ENCODE measurements around the gene CTPS1.

The CTPS1 gene

DNA sequence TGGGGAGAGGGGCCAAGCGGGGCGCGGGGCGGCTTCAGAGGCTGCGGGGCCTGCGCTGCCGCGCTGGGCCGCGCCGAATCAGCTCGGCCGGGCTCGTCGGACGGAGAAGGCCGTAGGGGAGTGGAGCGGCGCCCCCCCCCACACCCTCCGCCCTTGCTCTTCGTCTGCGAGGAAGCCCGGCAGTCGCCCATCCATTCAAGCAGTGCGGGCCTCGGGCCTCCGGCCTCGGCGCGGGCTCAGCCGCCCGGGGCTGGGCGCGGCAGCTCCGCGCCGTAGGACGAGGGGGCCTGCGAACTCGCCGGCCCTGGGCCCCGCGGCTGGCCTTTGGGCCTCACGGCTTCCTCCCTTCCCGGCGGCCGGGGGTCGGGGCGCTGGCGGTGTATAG is 564 bp downstream of the CTPS1 start:
- peak overlapping the region; percentile 96 for H3K18ac ChIP-seq (ENCODE audit: low read length)
- no peak overlapping the region for H4K8ac ChIP-seq (ENCODE audit: low read depth, low read length)
- peak overlapping the region; percentile 98 for H3K4me2 ChIP-seq (ENCODE audit: low read length)
- H3K36me3 ChIP-seq (ENCODE audit: control insufficient read depth, insufficient read depth, low read length), result peaks cover under 1% of the 10 kb centered on the region
- H2BK5ac ChIP-seq (ENCODE audit: low read length), result no peak overlapping the region
- no CpG with 5 or more reads among the region's 50 CpGs for WGBS (ENCODE audit: extremely low coverage, insufficient coverage, low lambda C conversion rate)
- peak overlapping the region; percentile 90 for H3K4ac ChIP-seq (ENCODE audit: low read depth, low read length)
- no peak for DNase-seq
- peak overlapping the region; percentile 76 for H3K4me3 ChIP-seq (ENCODE audit: low read length)
- peaks cover 40% of the 10 kb centered on the region for H3K79me2 ChIP-seq (ENCODE audit: control insufficient read depth, insufficient read depth, low read length)
- H3K4me1 ChIP-seq (ENCODE audit: control insufficient read depth, low read depth, low read length), result peaks cover 8% of the 10 kb centered on the region
- no peak overlapping the region for H2BK120ac ChIP-seq (ENCODE audit: low read depth, low read length)
- no peak overlapping the region for H2BK15ac ChIP-seq (replicated peaks; ENCODE audit: low read depth)
- H3K9ac ChIP-seq (ENCODE audit: low read length), result peak overlapping the region; percentile 95
- H4K5ac ChIP-seq (ENCODE audit: low read length), result no peak overlapping the region
- H2AK5ac ChIP-seq (ENCODE audit: low read length), result no peak overlapping the region
- no peak overlapping the region for H3K23ac ChIP-seq (ENCODE audit: low read length)
- H3K27me3 ChIP-seq (ENCODE audit: insufficient read depth, low read length, poor library complexity), result no peaks in the 10 kb centered on the region
- H3K27ac ChIP-seq (ENCODE audit: low read depth, low read length), result peak overlapping the region; percentile 82
- H3K79me1 ChIP-seq (ENCODE audit: low read length), result peaks cover 12% of the 10 kb centered on the region
- H3K56ac ChIP-seq (ENCODE audit: low read length), result peak overlapping the region; percentile 91

DNA sequence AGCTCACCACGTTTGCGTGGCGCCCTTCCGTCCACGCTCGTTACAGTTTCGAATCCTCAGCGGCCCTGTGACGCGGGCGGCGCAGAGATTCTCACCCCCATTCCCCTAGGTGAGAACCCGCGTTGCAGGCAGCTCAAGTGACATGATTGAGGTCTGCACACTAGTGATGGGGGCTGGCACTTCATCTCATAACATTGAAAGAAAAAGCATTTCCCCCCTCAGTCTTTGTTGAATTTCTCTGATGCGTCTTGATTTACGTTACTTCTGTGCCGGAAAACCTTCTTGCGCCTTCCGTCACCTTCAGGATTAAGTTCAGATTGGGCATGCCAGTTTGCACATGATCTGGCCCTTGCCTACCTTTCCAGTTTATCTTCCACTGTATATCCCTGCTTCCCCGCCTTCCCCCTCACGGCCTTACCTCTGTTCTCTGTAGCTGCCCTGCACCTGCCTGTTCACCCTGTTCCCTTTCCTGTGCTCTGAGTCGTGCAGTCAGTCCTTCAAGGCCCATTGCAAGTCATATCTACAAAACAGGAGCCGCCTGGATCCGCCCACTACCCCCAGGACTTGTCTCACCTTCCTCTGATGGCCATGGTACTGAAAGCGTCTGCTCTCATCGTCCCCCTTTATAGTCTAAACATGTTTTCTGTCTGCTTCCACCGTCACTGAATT is 1.1 kb downstream of the CTPS1 start:
- Histone ChIP-seq H3K4me1 (ENCODE audit: control insufficient read depth, low read depth, low read length) (peaks cover 10% of the 10 kb centered on the region), H3K27ac (ENCODE audit: low read depth, low read length) (peak overlapping the region; percentile 82), H3K23ac (ENCODE audit: low read length) (no peak overlapping the region), H3K18ac (ENCODE audit: low read length) (peak overlapping the region; percentile 96), H3K4me2 (ENCODE audit: low read length) (peak overlapping the region; percentile 98), H3K9ac (ENCODE audit: low read length) (peak overlapping the region; percentile 95), H2AK5ac (ENCODE audit: low read length) (no peak overlapping the region), H4K5ac (ENCODE audit: low read length) (no peak overlapping the region), H3K36me3 (ENCODE audit: control insufficient read depth, insufficient read depth, low read length) (peaks cover 5% of the 10 kb centered on the region), H3K79me2 (ENCODE audit: control insufficient read depth, insufficient read depth, low read length) (peaks cover 40% of the 10 kb centered on the region), H3K4me3 (ENCODE audit: low read length) (peak overlapping the region; percentile 76), H2BK15ac (replicated peaks; ENCODE audit: low read depth) (no peak overlapping the region), H2BK120ac (ENCODE audit: low read depth, low read length) (no peak overlapping the region), H3K27me3 (ENCODE audit: insufficient read depth, low read length, poor library complexity) (no peaks in the 10 kb centered on the region), H2BK5ac (ENCODE audit: low read length) (no peak overlapping the region), H3K79me1 (ENCODE audit: low read length) (peaks cover 17% of the 10 kb centered on the region), H4K8ac (ENCODE audit: low read depth, low read length) (no peak overlapping the region), H3K56ac (ENCODE audit: low read length) (peak overlapping the region; percentile 91), H3K4ac (ENCODE audit: low read depth, low read length) (peak overlapping the region; percentile 90)
- WGBS (ENCODE audit: extremely low coverage, insufficient coverage, low lambda C conversion rate), result no CpG with 5 or more reads among the region's 27 CpGs
- peak; percentile 67 for DNase-seq

DNA sequence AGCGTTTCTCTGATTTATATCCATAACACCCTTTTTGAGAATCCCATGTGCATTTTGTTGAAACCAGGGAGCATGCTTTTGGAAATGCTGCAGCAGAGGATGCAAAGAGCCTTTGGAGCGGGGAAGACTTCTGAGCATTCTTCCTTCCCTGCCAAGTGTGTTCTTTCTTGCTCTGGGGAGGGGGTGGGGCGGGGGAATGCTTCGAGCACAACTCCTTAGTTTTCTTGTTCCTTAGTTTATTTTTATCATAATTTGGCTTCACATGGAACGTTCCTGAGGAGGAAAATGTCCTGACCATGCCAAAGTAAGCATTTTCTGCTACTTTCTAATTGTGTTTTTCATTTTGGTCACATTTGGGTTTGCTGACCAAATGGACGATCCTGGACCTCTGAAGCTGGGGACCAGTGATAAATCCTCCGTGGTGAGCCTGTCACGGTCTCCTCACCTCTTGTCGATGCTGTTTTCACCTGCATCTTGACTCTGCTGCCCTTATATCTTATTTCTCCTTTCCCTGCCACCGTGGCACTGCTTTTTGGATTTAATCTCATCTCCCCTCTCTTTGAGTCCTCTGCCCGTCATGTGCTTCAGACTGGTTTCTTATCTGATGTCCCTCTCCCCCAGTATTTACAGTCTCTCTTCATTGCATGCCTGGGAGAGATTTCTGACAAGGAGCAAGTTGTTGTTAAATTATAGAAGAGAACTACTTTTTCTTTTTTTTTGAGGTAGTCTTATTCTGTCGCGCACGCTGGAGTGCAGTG is 2.4 kb downstream of the CTPS1 start:
- H3K79me2 ChIP-seq (ENCODE audit: control insufficient read depth, insufficient read depth, low read length), result peaks cover 43% of the 10 kb centered on the region
- no peak overlapping the region for H3K18ac ChIP-seq (ENCODE audit: low read length)
- H4K8ac ChIP-seq (ENCODE audit: low read depth, low read length), result no peak overlapping the region
- peaks cover 6% of the 10 kb centered on the region for H3K36me3 ChIP-seq (ENCODE audit: control insufficient read depth, insufficient read depth, low read length)
- H2AK5ac ChIP-seq (ENCODE audit: low read length), result no peak overlapping the region
- H3K4me2 ChIP-seq (ENCODE audit: low read length), result peak overlapping the region; percentile 61
- no peak overlapping the region for H2BK120ac ChIP-seq (ENCODE audit: low read depth, low read length)
- peak overlapping the region; percentile 74 for H3K56ac ChIP-seq (ENCODE audit: low read length)
- no peak overlapping the region for H3K23ac ChIP-seq (ENCODE audit: low read length)
- no peaks in the 10 kb centered on the region for H3K27me3 ChIP-seq (ENCODE audit: insufficient read depth, low read length, poor library complexity)
- no CpG with 5 or more reads among the region's 14 CpGs for WGBS (ENCODE audit: extremely low coverage, insufficient coverage, low lambda C conversion rate)
- no peak overlapping the region for H3K4me3 ChIP-seq (ENCODE audit: low read length)
- H3K9ac ChIP-seq (ENCODE audit: low read length), result peak overlapping the region; percentile 54
- no peak overlapping the region for H2BK5ac ChIP-seq (ENCODE audit: low read length)
- no peak overlapping the region for H3K27ac ChIP-seq (ENCODE audit: low read depth, low read length)
- peaks cover 23% of the 10 kb centered on the region for H3K79me1 ChIP-seq (ENCODE audit: low read length)
- H3K4ac ChIP-seq (ENCODE audit: low read depth, low read length), result no peak overlapping the region
- DNase-seq, result no peak
- no peak overlapping the region for H2BK15ac ChIP-seq (replicated peaks; ENCODE audit: low read depth)
- H4K5ac ChIP-seq (ENCODE audit: low read length), result no peak overlapping the region
- H3K4me1 ChIP-seq (ENCODE audit: control insufficient read depth, low read depth, low read length), result peaks cover 10% of the 10 kb centered on the region

DNA sequence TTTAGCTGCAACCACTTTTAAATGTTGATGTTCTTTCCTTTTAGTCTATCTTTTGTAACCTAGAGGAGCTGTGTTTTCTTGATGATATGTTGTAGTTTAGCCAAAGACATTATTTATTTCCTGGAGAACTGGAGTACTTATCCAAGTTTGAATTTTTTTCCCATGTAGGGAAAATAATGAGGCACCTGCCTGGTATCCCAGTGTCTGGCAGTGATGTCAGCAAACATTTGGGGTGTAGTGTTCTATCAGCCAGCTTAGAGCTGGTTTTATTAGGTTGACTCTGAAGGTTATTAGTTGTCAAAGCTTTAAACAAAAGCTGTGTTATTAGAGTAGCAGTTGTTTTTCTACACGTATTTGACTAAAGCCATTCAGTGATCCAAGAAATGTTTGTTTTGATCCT is 3.2 kb downstream of the CTPS1 start:
- Histone ChIP-seq H3K27ac (ENCODE audit: low read depth, low read length) (no peak overlapping the region), H3K36me3 (ENCODE audit: control insufficient read depth, insufficient read depth, low read length) (peaks cover 11% of the 10 kb centered on the region), H3K79me2 (ENCODE audit: control insufficient read depth, insufficient read depth, low read length) (peaks cover 43% of the 10 kb centered on the region), H3K56ac (ENCODE audit: low read length) (no peak overlapping the region), H2BK5ac (ENCODE audit: low read length) (no peak overlapping the region), H3K4ac (ENCODE audit: low read depth, low read length) (no peak overlapping the region), H4K5ac (ENCODE audit: low read length) (no peak overlapping the region), H3K79me1 (ENCODE audit: low read length) (peaks cover 27% of the 10 kb centered on the region), H3K4me2 (ENCODE audit: low read length) (no peak overlapping the region), H3K9ac (ENCODE audit: low read length) (no peak overlapping the region), H2BK120ac (ENCODE audit: low read depth, low read length) (no peak overlapping the region), H3K27me3 (ENCODE audit: insufficient read depth, low read length, poor library complexity) (no peaks in the 10 kb centered on the region), H3K4me3 (ENCODE audit: low read length) (no peak overlapping the region), H3K4me1 (ENCODE audit: control insufficient read depth, low read depth, low read length) (peaks cover 10% of the 10 kb centered on the region), H4K8ac (ENCODE audit: low read depth, low read length) (no peak overlapping the region), H2BK15ac (replicated peaks; ENCODE audit: low read depth) (no peak overlapping the region), H3K23ac (ENCODE audit: low read length) (no peak overlapping the region), H3K18ac (ENCODE audit: low read length) (no peak overlapping the region), H2AK5ac (ENCODE audit: low read length) (no peak overlapping the region)
- DNase-seq, result no peak
- no CpG with 5 or more reads among the region's 1 CpG for WGBS (ENCODE audit: extremely low coverage, insufficient coverage, low lambda C conversion rate)

DNA sequence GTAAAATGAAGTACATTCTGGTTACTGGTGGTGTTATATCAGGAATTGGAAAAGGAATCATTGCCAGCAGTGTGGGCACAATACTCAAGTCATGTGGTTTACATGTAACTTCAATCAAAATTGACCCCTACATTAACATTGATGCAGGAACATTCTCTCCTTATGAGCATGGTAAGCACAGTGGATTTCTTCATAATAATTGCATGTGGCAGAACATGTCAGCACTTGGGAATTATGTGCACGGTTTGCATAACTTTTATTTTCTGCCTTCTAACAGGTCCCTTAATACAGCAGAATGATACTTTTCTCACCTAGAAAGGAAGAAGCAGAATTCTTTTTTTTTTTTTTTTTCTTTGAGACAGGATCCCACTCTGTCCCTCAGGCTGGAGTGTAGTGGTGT is 3.8 kb downstream of the CTPS1 start:
- Histone ChIP-seq H2AK5ac (ENCODE audit: low read length) (no peak overlapping the region), H3K4me2 (ENCODE audit: low read length) (no peak overlapping the region), H2BK120ac (ENCODE audit: low read depth, low read length) (no peak overlapping the region), H4K5ac (ENCODE audit: low read length) (no peak overlapping the region), H3K4ac (ENCODE audit: low read depth, low read length) (no peak overlapping the region), H2BK15ac (replicated peaks; ENCODE audit: low read depth) (no peak overlapping the region), H2BK5ac (ENCODE audit: low read length) (no peak overlapping the region), H3K79me2 (ENCODE audit: control insufficient read depth, insufficient read depth, low read length) (peaks cover 43% of the 10 kb centered on the region), H3K36me3 (ENCODE audit: control insufficient read depth, insufficient read depth, low read length) (peaks cover 13% of the 10 kb centered on the region), H3K79me1 (ENCODE audit: low read length) (peaks cover 27% of the 10 kb centered on the region), H3K23ac (ENCODE audit: low read length) (no peak overlapping the region), H3K18ac (ENCODE audit: low read length) (no peak overlapping the region), H3K4me1 (ENCODE audit: control insufficient read depth, low read depth, low read length) (peaks cover 10% of the 10 kb centered on the region), H3K27ac (ENCODE audit: low read depth, low read length) (no peak overlapping the region), H3K4me3 (ENCODE audit: low read length) (no peak overlapping the region), H4K8ac (ENCODE audit: low read depth, low read length) (no peak overlapping the region), H3K56ac (ENCODE audit: low read length) (no peak overlapping the region), H3K27me3 (ENCODE audit: insufficient read depth, low read length, poor library complexity) (no peaks in the 10 kb centered on the region), H3K9ac (ENCODE audit: low read length) (no peak overlapping the region)
- DNase-seq, result no peak
- no CpG with 5 or more reads among the region's 1 CpG for WGBS (ENCODE audit: extremely low coverage, insufficient coverage, low lambda C conversion rate)

All from mesendoderm (in vitro differentiated cells).